ENCODE results near the gene LRRC73. TPM values are rescaled to one million over a fixed set of nuclear protein-coding genes. Genes with fewer than 3 reads are reported as not detected.

Gene LRRC73
- total RNA-seq, 2 experiments from 2014 or later: 0.45 to 0.52 TPM

DNA sequence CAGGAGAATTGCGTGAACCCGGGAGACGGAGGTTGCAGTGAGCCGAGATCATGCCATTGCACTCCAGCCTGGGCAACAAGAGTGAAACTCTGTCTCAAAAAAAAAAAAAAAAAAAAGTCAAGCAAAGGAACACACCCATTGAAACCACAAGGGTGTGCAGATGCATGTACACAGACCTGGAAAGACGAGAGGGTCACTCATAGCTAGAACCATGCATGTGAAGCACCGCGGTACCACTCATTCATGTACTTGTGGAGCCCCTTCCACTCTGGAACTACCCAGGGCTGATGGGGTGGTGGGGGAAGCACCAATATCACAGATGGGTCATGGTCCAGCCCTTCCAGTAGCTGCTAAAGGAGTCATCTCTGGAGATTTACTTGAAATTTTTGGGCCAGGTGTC lies 40.2 kb downstream of the LRRC73 start:
- Histone ChIP-seq H3K27ac (ENCODE audit: low read depth in 1 of 2, low read length in 2 of 2) (no peak overlapping the region), H3K9me3 (ENCODE audit: control insufficient read depth in 1 of 2, insufficient read depth in 1 of 2, low read length in 2 of 2) (no peaks in the 10 kb centered on the region), H3K4me3 (ENCODE audit: low read length) (no peak overlapping the region), H3K36me3 (ENCODE audit: insufficient read depth, low read length) (no peaks in the 10 kb centered on the region), H3K4me1 (ENCODE audit: insufficient read depth, low read length) (no peaks in the 10 kb centered on the region), H3K27me3 (ENCODE audit: control insufficient read depth in 1 of 2, insufficient read depth in 2 of 2, low read length in 2 of 2) (peaks cover 7 to 11% of the 10 kb centered on the region in 2 experiments)
- H3K36me3 Mint-ChIP-seq (ENCODE audit: low read depth): no peaks in the 10 kb centered on the region
- POLR2A ChIA-PET: no interaction called here
- DNase-seq (no peak), ATAC-seq (ENCODE audit: poor library complexity) (no peak)
- no peak overlapping the region for H3K27ac Mint-ChIP-seq
- H3K4me1 Mint-ChIP-seq (ENCODE audit: low read depth): no peaks in the 10 kb centered on the region
- CTCF ChIA-PET: interaction anchor here (0.5 kb wide), 1 partner anchor 97 kb away, joined by 4 read pairs; no protein-coding TSS in a partner anchor
- peaks cover 37% of the 10 kb centered on the region for H3K27me3 Mint-ChIP-seq
- TF ChIP-seq, protein P1, sequence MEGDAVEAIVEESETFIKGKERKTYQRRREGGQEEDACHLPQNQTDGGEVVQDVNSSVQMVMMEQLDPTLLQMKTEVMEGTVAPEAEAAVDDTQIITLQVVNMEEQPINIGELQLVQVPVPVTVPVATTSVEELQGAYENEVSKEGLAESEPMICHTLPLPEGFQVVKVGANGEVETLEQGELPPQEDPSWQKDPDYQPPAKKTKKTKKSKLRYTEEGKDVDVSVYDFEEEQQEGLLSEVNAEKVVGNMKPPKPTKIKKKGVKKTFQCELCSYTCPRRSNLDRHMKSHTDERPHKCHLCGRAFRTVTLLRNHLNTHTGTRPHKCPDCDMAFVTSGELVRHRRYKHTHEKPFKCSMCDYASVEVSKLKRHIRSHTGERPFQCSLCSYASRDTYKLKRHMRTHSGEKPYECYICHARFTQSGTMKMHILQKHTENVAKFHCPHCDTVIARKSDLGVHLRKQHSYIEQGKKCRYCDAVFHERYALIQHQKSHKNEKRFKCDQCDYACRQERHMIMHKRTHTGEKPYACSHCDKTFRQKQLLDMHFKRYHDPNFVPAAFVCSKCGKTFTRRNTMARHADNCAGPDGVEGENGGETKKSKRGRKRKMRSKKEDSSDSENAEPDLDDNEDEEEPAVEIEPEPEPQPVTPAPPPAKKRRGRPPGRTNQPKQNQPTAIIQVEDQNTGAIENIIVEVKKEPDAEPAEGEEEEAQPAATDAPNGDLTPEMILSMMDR (IDR thresholded peaks at IDR 0.05): no peak
- H3K4me3 Mint-ChIP-seq: no peak overlapping the region
- intact Hi-C loops (cut with DNase I, micrococcal nuclease): no loop called here
- no peaks in the 10 kb centered on the region for H3K9me3 Mint-ChIP-seq

DNA sequence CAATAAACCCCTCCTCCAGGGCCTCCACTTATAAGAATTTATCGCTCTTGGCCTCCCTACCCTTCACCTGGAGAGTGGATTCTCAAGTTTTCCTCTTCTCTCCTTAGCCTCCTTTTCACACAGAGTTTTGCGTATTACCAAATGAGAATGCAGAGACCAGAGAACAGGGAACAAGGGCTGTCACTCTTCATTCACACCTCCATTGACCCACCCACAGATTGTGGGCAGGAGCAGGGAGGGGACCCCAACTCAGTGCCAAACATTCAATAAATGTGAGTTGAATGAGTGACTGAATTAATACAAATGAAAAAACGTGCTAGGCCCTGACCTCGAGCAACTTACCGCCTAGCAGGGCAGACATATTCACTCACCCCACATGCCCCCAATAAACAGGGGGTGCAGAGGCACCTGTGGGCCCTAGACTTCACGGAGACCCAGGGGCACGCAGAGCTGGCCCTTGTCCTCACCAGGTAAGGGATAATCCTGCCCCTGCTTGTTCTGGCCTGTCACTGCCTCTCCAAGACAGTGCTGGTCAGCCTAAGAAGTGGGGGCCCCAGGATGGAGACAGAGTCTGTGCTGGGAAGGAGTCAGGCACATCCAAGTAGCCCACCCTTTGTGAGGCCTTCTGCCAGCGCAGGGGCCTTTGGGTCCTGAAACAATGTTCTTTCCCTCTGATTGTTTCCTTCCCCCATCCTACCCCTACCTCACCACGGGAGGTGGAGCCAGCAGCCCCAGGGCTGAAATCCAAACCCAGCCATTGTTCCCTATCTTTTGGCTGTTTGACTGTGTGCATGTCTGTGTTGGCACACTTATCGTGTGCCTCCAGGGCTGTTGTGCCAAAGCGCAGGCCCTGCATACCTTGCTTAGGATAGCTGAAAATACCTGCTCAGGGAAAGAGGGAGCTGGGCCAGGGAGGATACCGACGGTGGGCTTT lies 41.1 kb downstream of the LRRC73 start:
- ChIA-PET CTCF (no interaction called here), POLR2A (no interaction called here)
- no peaks in the 10 kb centered on the region for H3K4me1 Mint-ChIP-seq (ENCODE audit: low read depth)
- Histone ChIP-seq H3K27ac (ENCODE audit: low read depth in 1 of 2, low read length in 2 of 2) (no peak overlapping the region), H3K36me3 (ENCODE audit: insufficient read depth, low read length) (no peaks in the 10 kb centered on the region), H3K4me3 (ENCODE audit: low read length) (no peak overlapping the region), H3K27me3 (ENCODE audit: control insufficient read depth in 1 of 2, insufficient read depth in 2 of 2, low read length in 2 of 2) (peaks cover 7 to 11% of the 10 kb centered on the region in 2 experiments), H3K9me3 (ENCODE audit: control insufficient read depth in 1 of 2, insufficient read depth in 1 of 2, low read length in 2 of 2) (no peaks in the 10 kb centered on the region), H3K4me1 (ENCODE audit: insufficient read depth, low read length) (no peaks in the 10 kb centered on the region)
- H3K4me3 Mint-ChIP-seq: no peak overlapping the region
- H3K9me3 Mint-ChIP-seq: no peaks in the 10 kb centered on the region
- intact Hi-C loops (cut with DNase I, micrococcal nuclease): no loop called here
- no peak for ATAC-seq (ENCODE audit: poor library complexity)
- H3K27ac Mint-ChIP-seq: no peak overlapping the region
- H3K27me3 Mint-ChIP-seq: peaks cover 37% of the 10 kb centered on the region
- H3K36me3 Mint-ChIP-seq (ENCODE audit: low read depth): no peaks in the 10 kb centered on the region
- TF ChIP-seq, protein P1 (IDR thresholded peaks at IDR 0.05): no peak
- no peak for DNase-seq

DNA sequence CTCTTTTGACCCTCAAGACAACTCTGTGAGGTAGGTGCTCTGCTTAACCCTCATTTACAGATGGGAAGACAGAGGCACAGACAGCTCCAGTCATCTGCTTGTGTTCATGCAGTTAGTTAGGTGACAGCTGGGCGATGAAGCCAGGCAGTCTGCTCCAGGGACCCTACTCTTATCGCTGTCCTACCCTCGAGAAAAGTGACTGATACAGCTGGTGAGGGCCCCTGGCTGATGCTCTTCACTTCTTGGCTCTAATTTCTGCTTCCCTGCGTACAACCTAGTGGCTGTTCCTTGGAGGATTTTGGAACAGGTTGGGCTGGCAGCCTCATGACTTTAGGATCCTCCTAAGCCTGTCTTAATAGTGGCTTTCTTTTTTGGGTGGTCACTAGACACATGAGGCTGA lies 41.9 kb downstream of the LRRC73 start:
- CTCF ChIA-PET: no interaction called here
- no peak overlapping the region for H3K4me3 Mint-ChIP-seq
- DNase-seq: no peak
- H3K9me3 ChIP-seq (ENCODE audit: control insufficient read depth in 1 of 2, insufficient read depth in 1 of 2, low read length in 2 of 2): no peaks in the 10 kb centered on the region
- POLR2A ChIA-PET: no interaction called here
- no peaks in the 10 kb centered on the region for H3K4me1 Mint-ChIP-seq (ENCODE audit: low read depth)
- H3K27me3 ChIP-seq (ENCODE audit: control insufficient read depth in 1 of 2, insufficient read depth in 2 of 2, low read length in 2 of 2): peaks cover 11% of the 10 kb centered on the region in 2 experiments
- TF ChIP-seq, protein P1 (IDR thresholded peaks at IDR 0.05): no peak
- no peak for ATAC-seq (ENCODE audit: poor library complexity)
- H3K36me3 ChIP-seq (ENCODE audit: insufficient read depth, low read length): no peaks in the 10 kb centered on the region
- no peak overlapping the region for H3K4me3 ChIP-seq (ENCODE audit: low read length)
- H3K9me3 Mint-ChIP-seq: no peaks in the 10 kb centered on the region
- H3K4me1 ChIP-seq (ENCODE audit: insufficient read depth, low read length): no peaks in the 10 kb centered on the region
- H3K27ac ChIP-seq (ENCODE audit: low read depth in 1 of 2, low read length in 2 of 2): no peak overlapping the region
- H3K27ac Mint-ChIP-seq: no peak overlapping the region
- H3K27me3 Mint-ChIP-seq: peaks cover 37% of the 10 kb centered on the region
- intact Hi-C loops (cut with DNase I, micrococcal nuclease): no loop called here
- H3K36me3 Mint-ChIP-seq (ENCODE audit: low read depth): no peaks in the 10 kb centered on the region

All from CD4-positive, alpha-beta T cell (primary cell).